Activated B cell treated with CpG ODN at 0.5 μM for 24 hours (primary cell): ENCODE data around the gene YAP1. TPM values are rescaled to one million over a fixed set of nuclear protein-coding genes. Genes with fewer than 3 reads are reported as not detected.

Source experiments
- ATAC-seq: fragments of 200-7000 bp; cut with Tn5 transposase; one replicate; pipeline ENCODE4 v1.10.0; 2021; ENCODE audit warnings: low read depth, mild to moderate bottlenecking, moderate library complexity
- CTCF ChIA-PET: fragments of 350-600 bp; sonication (Branson Sonifier 250); formaldehyde crosslinking; loops from one replicate; lab custom pipeline; 2021; ENCODE audit warnings: antibody characterized with exemption; lab: Charles Lee
- POLR2A ChIA-PET: fragments of 350-600 bp; sonication (Branson Sonifier 250); formaldehyde crosslinking; loops from one replicate; lab custom pipeline; 2021; ENCODE audit warnings: antibody characterized with exemption; lab: Charles Lee
- DNase-seq: peaks from one replicate; pipeline ENCODE4 v3.0.0; 2022
- H3K27ac Mint-ChIP-seq: one replicate; pipeline ENCODE4 v1.8.0; 2020; ENCODE audit warnings: mixed read lengths
- H3K27me3 Mint-ChIP-seq: one replicate; pipeline ENCODE4 v1.8.0; 2021; ENCODE audit warnings: mixed read lengths
- H3K36me3 Mint-ChIP-seq: one replicate; pipeline ENCODE4 v1.8.0; 2021; ENCODE audit warnings: low read depth, mixed read lengths
- H3K4me1 Mint-ChIP-seq: one replicate; pipeline ENCODE4 v1.8.0; 2021; ENCODE audit warnings: mixed read lengths
- H3K4me3 Mint-ChIP-seq: one replicate; pipeline ENCODE4 v1.8.0; 2020; ENCODE audit warnings: mild to moderate bottlenecking, mixed read lengths
- H3K9me3 Mint-ChIP-seq: one replicate; pipeline ENCODE4 v1.8.0; 2020; ENCODE audit warnings: mixed read lengths
- intact Hi-C: fragments of 100-400 bp; cut with micrococcal nuclease; formaldehyde crosslinking; loops from one replicate; pipeline ENCODE4 v1.15.1; 2024
- total RNA-seq: library from RNA; stranded (reverse); gene quantifications from 2 replicates; pipeline ENCODE4 v1.2.3, GENCODE V29; 2022
- TF ChIP-seq, protein P1 (sequence below): fragments of 200-600 bp; IDR thresholded peaks from one replicate; pipeline ENCODE4 v1.8.0; 2022; ENCODE audit warnings: antibody characterized with exemption, mild to moderate bottlenecking

Gene YAP1
- total RNA-seq, 1 donor from 2014 or later = not detected

DNA sequence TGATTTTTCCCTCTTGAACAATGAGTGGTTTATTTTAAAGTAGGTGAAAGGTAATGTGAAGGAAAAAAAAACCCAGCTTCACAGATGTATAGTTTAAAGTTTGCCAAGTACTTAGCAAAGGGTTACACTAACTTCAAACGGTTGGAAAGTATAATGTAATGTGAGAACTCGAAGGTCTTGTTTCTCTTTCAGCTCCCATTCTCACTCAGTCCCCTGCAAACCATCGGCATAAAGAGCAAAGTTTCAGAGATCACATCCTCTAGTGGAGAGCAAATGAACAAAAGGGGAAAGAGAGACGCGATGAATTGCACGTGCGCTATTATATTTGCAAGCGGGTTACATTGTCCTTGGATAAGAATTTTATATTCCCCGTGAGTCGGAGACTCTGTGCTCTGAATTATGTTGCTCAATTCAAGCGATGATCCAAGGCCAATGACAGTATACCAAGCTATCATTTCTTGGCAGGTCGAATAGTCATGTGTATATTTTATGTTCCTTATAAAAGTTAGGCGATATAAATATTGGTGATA lies 169.5 kb downstream of the YAP1 start:
- TF ChIP-seq, protein P1, sequence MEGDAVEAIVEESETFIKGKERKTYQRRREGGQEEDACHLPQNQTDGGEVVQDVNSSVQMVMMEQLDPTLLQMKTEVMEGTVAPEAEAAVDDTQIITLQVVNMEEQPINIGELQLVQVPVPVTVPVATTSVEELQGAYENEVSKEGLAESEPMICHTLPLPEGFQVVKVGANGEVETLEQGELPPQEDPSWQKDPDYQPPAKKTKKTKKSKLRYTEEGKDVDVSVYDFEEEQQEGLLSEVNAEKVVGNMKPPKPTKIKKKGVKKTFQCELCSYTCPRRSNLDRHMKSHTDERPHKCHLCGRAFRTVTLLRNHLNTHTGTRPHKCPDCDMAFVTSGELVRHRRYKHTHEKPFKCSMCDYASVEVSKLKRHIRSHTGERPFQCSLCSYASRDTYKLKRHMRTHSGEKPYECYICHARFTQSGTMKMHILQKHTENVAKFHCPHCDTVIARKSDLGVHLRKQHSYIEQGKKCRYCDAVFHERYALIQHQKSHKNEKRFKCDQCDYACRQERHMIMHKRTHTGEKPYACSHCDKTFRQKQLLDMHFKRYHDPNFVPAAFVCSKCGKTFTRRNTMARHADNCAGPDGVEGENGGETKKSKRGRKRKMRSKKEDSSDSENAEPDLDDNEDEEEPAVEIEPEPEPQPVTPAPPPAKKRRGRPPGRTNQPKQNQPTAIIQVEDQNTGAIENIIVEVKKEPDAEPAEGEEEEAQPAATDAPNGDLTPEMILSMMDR = no peak
- H3K27me3 Mint-ChIP-seq = peaks cover 25% of the 10 kb centered on the region
- ATAC-seq = no peak
- no peak overlapping the region for H3K4me3 Mint-ChIP-seq
- H3K9me3 Mint-ChIP-seq = no peaks in the 10 kb centered on the region
- H3K27ac Mint-ChIP-seq = no peak overlapping the region
- ChIA-PET POLR2A (interaction anchor here (1.4 kb wide), 1 partner anchor 11 kb away, joined by 3 read pairs; no protein-coding TSS in a partner anchor), CTCF (interaction anchor here (1.0 to 1.4 kb wide), 3 partner anchors 9 to 62 kb away, joined by 4 to 8 read pairs (median 4); no protein-coding TSS in a partner anchor)
- intact Hi-C loops = no loop called here
- no peak for DNase-seq
- peaks cover 5% of the 10 kb centered on the region for H3K4me1 Mint-ChIP-seq
- no peaks in the 10 kb centered on the region for H3K36me3 Mint-ChIP-seq

DNA sequence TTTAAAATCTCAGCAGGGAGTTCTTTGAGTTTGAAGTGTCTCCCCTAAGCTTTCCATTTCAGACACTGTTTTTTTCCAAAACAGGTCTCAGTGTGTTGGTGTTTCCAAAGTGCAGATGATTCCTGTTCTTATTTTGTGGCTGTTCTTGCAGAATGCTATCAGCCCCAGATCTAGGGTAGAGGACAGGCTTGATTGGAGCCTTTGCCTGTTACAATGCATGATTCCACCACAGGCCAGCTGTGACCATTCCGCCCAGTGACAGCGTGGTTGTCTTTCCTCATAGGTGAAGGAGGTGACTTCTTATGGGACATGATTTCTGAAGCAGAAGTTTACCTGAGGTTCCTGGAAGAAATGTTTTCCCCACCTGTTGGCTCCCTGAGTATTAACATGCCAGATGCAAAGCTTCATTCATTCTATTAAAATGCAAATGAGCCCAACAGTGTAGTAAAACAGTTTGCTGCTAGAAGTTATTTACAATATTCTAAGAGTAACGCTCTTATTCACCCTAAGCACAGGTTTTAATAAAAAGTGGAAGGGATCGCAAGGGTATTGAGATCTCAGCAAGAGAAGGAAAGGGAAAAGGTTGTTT lies 170.1 kb downstream of the YAP1 start:
- H3K27me3 Mint-ChIP-seq = peaks cover 23% of the 10 kb centered on the region
- TF ChIP-seq, protein P1 = no peak
- intact Hi-C loops = no loop called here
- ChIA-PET POLR2A (interaction anchor here (1.4 kb wide), 1 partner anchor 11 kb away, joined by 3 read pairs; no protein-coding TSS in a partner anchor), CTCF (interaction anchor here (1.4 kb wide), 2 partner anchors 9 to 62 kb away, joined by 4 to 8 read pairs; no protein-coding TSS in a partner anchor)
- no peak overlapping the region for H3K4me3 Mint-ChIP-seq
- H3K4me1 Mint-ChIP-seq = peaks cover 5% of the 10 kb centered on the region
- DNase-seq = no peak
- no peak for ATAC-seq
- no peaks in the 10 kb centered on the region for H3K36me3 Mint-ChIP-seq
- no peak overlapping the region for H3K27ac Mint-ChIP-seq
- no peaks in the 10 kb centered on the region for H3K9me3 Mint-ChIP-seq

Other genes starting within 250 kb of the YAP1 start
- gene CEP126, start 195.4 kb upstream of the YAP1 start, total RNA-seq = 1.4 and 1.5 TPM in 2 replicates
- gene ANGPTL5, start 193.9 kb upstream of the YAP1 start, total RNA-seq = not detected in 2 replicates
- gene CFAP300, start 63.0 kb upstream of the YAP1 start, total RNA-seq = not detected in 2 replicates
- 236 and 270 TPM in 2 replicates for gene BIRC3, start 207.0 kb downstream of the YAP1 start, total RNA-seq
- 27.1 and 34.9 TPM in 2 replicates for gene BIRC2, start 236.8 kb downstream of the YAP1 start, total RNA-seq